GM12865 (cell line): ENCODE data around the gene CEP70.
"Not testable (repeated sequence)": the region's sequence is repeated elsewhere in the genome, so short reads cannot be mapped to it uniquely, and the experiment has no call there.

Experiments used
- DNase-seq: peaks from one replicate; pipeline ENCODE4 v3.0.0; 2010; ENCODE audit warnings: low read depth
- H3K4me3 ChIP-seq: 2 replicates; pipeline ENCODE4 v1.5.1; 2011; ENCODE audit warnings: mild to moderate bottlenecking, low read depth, low read length, control low read depth
- CTCF ChIP-seq: IDR thresholded peaks from 2 replicates; pipeline ENCODE4 v1.5.1; 2011; ENCODE audit warnings: low read length, control low read depth, low read depth, inconsistent platforms; ENCODE audit not compliant: insufficient read depth; ENCODE audit errors: missing control alignments

The CEP70 gene

GRCh38 chr3:138600100-138600745 lies 6.2 kb upstream of the CEP70 start:
- H3K4me3 ChIP-seq, result no peak overlapping the region
- TF ChIP-seq CTCF, result no peak
- no peak for DNase-seq

GRCh38 chr3:138598534-138598933 lies 4.5 kb upstream of the CEP70 start:
- no peak overlapping the region for H3K4me3 ChIP-seq
- TF ChIP-seq CTCF, result no peak
- no peak for DNase-seq

- DNase-seq, result peak; percentile 16
- not testable (repeated sequence) for H3K4me3 ChIP-seq
Observed at GRCh38 chr3:138597186-138597976, 3.3 kb upstream of the CEP70 start.

- TF ChIP-seq CTCF, result no peak
- no peak for DNase-seq
- H3K4me3 ChIP-seq, result no peak overlapping the region; the same call in 1 of the 2 replicates
Observed at GRCh38 chr3:138594935-138595610, 1.0 kb upstream of the CEP70 start.

- peak overlapping the region; percentile 56 for H3K4me3 ChIP-seq
- TF ChIP-seq CTCF, result no peak
- no peak for DNase-seq
Observed at GRCh38 chr3:138593488-138594149, 441 bp downstream of the CEP70 start.

- no peak overlapping the region for H3K4me3 ChIP-seq
- DNase-seq, result no peak
- no peak for TF ChIP-seq CTCF
Observed at GRCh38 chr3:138591392-138591791, 2.7 kb downstream of the CEP70 start.

GRCh38 chr3:138588445-138588844 lies 5.6 kb downstream of the CEP70 start:
- no peak for DNase-seq
- TF ChIP-seq CTCF, result no peak
- H3K4me3 ChIP-seq, result no peak overlapping the region
